BJ (cell line): ENCODE measurements around the gene GSPT1. TPM values are rescaled to one million over a fixed set of nuclear protein-coding genes. Genes with fewer than 3 reads are reported as not detected.

ENCODE experiments used
- CTCF ChIA-PET: fragments of 350-600 bp; formaldehyde crosslinking; extraction: SDS; loops from one replicate; lab custom pipeline; 2021; ENCODE audit warnings: antibody characterized with exemption, inconsistent platforms; lab: Yijun Ruan, JAX
- POLR2A ChIA-PET: fragments of 300-600 bp; sonication (Branson Sonifier 250); formaldehyde crosslinking; extraction: SDS; loops from one replicate; lab custom pipeline; 2021; ENCODE audit warnings: antibody characterized with exemption; lab: Charles Lee
- DNase-seq: peaks from one replicate; pipeline ENCODE4 v3.0.0-alpha.2; 2011; ENCODE audit warnings: low read depth
- H3K27me3 ChIP-seq: 2 replicates; pipeline ENCODE4 v1.6.0; 2011; ENCODE audit warnings: low read length; ENCODE audit not compliant: control insufficient read depth, insufficient read depth
- H3K36me3 ChIP-seq: 2 replicates; pipeline ENCODE4 v1.5.1; 2011; ENCODE audit warnings: low read length; ENCODE audit not compliant: control insufficient read depth, insufficient read depth
- H3K4me3 ChIP-seq: 2 replicates; pipeline ENCODE4 v1.5.1; 2011; ENCODE audit warnings: low read depth, mild to moderate bottlenecking, control low read depth, low read length
- CTCF ChIP-seq: IDR thresholded peaks from 2 replicates; pipeline ENCODE4 v1.5.1; 2011; ENCODE audit warnings: low read depth, mild to moderate bottlenecking, control low read depth, inconsistent platforms, low read length, moderate library complexity; ENCODE audit not compliant: insufficient read depth
- polyA plus RNA-seq: library from polyadenylated mRNA; depleted of rRNA; stranded (reverse); fragments of >200 nt; gene quantifications from 2 replicates; pipeline ENCODE4 v1.2.3, GENCODE V29; 2011

Gene GSPT1
- polyA plus RNA-seq, 1 experiment = 39.3 TPM

DNA sequence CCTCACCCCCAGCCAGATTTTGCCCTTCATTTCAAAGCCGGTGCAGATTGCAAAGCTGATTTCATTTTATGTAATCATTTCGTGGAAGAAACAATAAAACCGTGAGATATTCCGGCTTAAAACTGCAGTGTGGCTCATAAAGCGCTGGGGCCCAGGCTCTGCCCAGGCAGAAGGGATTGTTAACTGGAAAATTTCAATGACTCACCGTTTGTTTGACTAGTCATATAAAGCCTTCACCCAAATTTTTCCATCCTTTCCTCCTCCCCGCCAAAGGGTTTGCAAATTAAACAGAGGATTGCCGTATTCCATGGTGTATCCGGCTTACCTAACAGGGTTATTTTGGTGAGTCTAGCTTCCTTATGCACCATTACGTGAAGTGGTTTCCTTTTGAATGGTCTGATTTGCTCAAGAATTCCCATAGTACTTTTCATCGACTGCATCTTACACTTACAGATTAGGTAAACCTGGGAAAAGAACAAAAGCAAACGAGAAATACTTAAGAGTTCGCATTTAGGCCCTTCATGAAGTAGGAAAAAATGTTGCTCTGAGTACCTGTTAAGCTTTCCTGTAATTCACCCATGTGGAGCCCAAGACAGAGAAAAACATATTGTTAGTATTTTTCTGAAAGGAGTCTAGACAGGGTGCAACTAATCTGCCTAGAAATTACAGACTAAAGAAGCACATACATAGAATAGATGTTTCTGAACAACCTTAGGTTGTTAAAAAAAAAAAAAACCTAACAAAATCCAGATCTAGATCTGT, 949 bp upstream of the GSPT1 start:
- Histone ChIP-seq H3K36me3 (no peaks in the 10 kb centered on the region), H3K27me3 (peaks cover 3% of the 10 kb centered on the region; the same call in 1 of the 2 replicates), H3K4me3 (peak overlapping the region; percentile 53)
- ChIA-PET CTCF (interaction anchor here (0.6 kb wide), 2 partner anchors 30 to 76 kb away, joined by 3 read pairs; no protein-coding TSS in a partner anchor), POLR2A (no interaction called here)
- TF ChIP-seq CTCF = no peak
- DNase-seq = no peak

GRCh38 chr16:11915114-11915643, 577 bp downstream of the GSPT1 start:
- TF ChIP-seq CTCF = no peak
- Histone ChIP-seq H3K36me3 (no peaks in the 10 kb centered on the region), H3K4me3 (peak overlapping the region; percentile 60), H3K27me3 (no peaks in the 10 kb centered on the region)
- ChIA-PET CTCF (no interaction called here), POLR2A (no interaction called here)
- no peak for DNase-seq

- DNase-seq = no peak
- no peak for TF ChIP-seq CTCF
- ChIA-PET CTCF (interaction anchor here (0.6 to 1.3 kb wide), 2 partner anchors 105 to 153 kb away, joined by 3 to 4 read pairs; no protein-coding TSS in a partner anchor), POLR2A (no interaction called here)
- peak overlapping the region; percentile 60 for H3K4me3 ChIP-seq
- H3K27me3 ChIP-seq = no peaks in the 10 kb centered on the region
- no peaks in the 10 kb centered on the region for H3K36me3 ChIP-seq
Measured at GRCh38 chr16:11914210-11915113, 1.3 kb downstream of the GSPT1 start.

GRCh38 chr16:11913425-11914079, 2.2 kb downstream of the GSPT1 start:
- DNase-seq = no peak
- CTCF ChIA-PET = interaction anchor here (1.3 kb wide), 1 partner anchor 154 kb away, joined by 4 read pairs; no protein-coding TSS in a partner anchor
- POLR2A ChIA-PET = no interaction called here

More at GRCh38 chr16:11913425-11914079, 2.2 kb downstream of the GSPT1 start:
- TF ChIP-seq CTCF = no peak
- Histone ChIP-seq H3K4me3 (peak overlapping the region; percentile 60), H3K36me3 (no peaks in the 10 kb centered on the region), H3K27me3 (no peaks in the 10 kb centered on the region)
